ENCODE measurements around the gene CBLN4. TPM values are rescaled to one million over a fixed set of nuclear protein-coding genes. Genes with fewer than 3 reads are reported as not detected.

Gene CBLN4
- total RNA-seq = 1.9 TPM

DNA sequence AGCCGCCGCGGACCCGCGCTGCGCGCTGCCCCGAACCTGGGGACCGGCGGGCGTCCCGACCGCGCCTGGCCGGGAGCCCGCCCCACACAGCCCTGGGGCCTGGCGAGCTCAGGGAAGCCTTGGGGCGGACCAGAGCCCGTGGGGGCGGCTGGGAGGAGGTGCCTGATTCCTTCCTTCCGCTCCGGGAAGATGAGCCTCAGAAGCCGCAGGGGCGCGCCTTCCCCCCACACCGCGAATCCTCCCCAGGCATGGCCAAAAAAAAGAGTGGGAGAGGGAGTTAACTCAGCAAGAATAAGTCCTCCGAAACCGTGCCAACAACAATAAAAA is at the start of gene CBLN4:
TSS of gene CBLN4 (minus strand) at position 131 of the 327 bp plus-strand sequence. CDS start 1,348 bp downstream, outside the sequence.
- DNase-seq = peak; percentile 29

DNA sequence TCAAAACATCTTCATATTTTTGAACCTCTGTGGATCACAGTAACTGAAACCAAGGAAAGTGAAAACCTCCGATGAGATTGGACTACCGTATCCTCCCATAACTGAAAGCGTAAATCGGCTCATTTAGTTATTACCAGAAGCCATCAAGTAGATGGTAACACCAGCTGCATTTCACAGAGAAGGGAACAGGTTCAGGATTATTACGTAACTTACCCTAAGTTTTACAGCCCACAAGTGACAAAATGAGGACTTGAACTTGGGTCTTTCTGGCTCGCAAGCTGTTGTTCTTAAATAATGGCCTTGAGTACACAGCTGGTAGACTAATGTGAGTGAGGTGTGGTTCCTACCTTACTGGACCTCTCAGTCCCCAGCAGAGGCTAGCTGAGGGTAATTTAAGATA is 37.9 kb upstream of the CBLN4 start:
- DNase-seq = no peak

DNA sequence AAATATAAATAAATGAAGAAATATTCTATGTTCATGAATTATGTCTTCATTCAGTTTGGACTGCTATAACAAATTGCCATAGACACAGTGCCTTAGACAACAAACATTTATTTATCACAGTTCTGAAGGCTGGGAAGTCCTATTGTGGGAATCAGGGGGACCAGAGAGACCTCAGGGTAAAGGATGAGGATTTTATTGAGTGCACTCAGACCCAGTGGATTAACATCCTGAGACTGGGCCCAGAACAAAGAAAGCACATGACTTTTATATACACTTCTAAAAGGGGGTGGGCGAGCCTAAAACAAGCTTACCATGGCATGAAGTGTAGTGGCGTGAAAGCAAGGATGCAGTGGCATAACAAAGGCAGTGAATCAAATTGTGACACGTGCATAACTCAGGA is 26.9 kb upstream of the CBLN4 start:
- DNase-seq = no peak

DNA sequence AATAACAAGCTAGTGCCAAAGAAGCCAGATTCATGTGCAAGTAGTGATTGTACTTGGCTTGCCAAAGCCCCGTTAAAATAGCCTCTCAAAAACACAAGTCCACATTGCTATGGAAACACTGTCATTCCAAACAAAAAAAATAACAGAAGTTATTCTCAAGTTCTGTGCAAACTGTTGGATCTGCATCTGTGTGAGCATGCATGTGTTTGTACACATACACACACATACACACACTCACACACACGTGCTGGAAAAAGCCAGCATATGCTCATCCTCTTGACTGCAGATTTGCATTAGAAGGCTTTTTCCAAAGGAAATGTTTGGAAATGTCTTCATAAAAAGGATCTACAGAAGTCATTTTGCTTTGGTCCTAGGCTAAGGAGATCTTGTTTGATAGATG is 13.4 kb upstream of the CBLN4 start:
- DNase-seq = no peak

DNA sequence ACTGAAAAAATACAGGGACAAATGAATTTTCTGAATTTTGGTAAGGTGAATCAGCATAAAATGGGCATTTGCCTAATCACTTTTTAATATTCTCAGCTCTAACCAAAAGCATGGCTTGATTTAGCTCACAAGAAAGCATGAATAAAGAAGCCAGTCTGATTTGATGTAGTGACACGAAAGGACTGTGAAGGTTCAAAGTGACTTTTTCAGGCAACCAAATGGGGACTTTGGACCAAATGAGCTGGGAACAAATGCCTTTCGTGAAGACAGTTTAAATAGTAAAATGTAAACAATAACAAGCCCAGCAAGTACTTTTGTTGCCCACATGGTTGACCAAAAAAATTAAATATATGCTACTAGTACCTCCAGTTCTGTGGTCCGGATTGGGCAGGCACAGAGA is 12.9 kb upstream of the CBLN4 start:
- no peak for DNase-seq

DNA sequence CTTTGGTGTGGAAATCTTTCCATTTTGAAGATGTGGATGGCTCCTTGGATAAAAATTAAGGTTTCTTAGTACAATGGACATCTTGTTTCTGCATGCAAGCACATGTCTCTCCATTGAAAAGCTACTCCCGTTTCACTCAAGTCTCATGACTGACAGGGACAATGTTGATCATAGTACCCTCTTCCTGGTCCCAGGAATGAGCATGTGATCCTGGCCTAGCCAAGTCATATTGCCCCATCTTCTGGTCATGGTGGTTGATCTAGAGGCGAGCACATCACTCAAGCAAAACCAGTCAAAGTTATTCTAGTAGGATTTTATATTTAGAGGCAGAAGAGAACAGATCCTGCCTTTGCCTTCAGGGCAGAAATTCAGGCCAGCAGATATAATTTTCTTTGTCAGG is 12.2 kb upstream of the CBLN4 start:
- DNase-seq = no peak

DNA sequence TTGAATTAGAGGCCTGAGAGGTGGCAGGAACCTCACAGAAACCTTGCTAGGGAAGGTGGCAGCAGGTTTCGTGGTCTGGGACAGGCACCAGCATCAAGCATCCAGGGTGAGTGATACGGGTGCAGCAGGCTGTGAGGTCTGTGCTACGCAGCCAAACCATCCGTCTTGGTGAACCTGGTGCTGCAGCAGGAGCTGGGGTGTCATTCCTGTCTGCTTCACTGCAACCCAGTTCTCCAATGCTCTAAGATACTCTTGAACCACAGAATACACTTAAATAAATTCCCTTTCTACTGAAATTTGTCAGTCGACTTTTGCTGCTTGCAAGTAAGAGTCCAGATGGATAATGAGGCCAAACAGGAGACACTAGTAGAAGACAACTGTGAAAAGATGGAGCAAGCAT is 9.7 kb upstream of the CBLN4 start:
- DNase-seq = no peak

DNA sequence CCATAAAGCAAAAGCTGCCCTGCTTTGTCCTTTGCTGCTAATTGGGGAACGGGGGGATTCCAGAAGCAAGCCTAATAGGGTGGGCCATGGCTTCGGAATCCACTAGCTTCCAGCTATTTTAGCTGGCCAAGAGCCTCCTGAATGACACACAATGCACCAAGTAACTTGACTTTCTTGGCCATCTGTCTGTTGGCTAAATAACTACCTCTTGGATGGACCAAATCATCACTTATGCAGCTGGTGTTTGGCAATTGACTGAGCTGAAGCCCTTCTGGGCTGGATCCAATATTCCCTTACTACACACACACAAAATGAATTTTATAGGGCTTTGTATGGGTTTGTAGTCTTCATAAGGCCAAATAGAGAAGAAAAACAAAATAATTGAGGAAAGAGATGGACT is 8.8 kb upstream of the CBLN4 start:
- no peak for DNase-seq

DNA sequence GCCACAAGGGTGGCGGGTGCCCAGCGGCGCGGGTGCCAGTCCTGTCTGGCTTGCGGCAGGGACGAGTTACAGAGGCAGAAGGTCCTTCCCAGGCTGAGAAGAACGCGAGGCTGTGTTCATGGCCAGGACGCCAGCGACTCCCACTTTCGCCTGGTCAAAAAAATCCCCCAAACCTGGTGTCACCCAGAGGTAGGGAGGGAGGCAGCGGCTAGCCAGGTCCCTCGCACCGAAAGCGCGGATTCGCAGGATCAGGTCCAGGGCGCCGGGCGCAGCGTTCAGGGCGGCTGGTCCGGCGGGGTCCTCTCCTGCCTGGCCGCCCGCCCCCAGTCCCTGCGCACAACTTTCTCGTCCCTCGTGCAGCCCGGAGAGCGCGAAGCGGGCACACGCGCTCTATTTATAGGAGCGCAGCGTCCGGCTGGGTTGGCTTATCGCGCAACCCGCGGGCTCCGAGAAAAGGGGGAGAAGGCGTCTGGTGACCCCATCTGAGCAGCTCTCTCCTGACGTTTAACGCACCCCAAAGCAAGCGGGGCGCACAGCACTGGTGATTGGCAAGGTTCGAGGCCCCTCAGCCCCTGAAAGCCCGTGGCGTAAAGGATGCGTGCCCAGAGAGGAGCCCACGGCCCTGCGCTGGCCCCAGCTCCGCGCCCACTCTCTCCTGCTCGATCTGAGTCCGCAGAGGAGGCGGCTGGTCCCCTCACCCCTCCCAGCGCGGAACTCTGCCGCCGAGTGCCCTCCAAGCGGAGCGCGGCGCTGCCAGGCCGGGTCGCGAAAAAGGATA is 519 bp downstream of the CBLN4 start:
- DNase-seq = no peak

DNA sequence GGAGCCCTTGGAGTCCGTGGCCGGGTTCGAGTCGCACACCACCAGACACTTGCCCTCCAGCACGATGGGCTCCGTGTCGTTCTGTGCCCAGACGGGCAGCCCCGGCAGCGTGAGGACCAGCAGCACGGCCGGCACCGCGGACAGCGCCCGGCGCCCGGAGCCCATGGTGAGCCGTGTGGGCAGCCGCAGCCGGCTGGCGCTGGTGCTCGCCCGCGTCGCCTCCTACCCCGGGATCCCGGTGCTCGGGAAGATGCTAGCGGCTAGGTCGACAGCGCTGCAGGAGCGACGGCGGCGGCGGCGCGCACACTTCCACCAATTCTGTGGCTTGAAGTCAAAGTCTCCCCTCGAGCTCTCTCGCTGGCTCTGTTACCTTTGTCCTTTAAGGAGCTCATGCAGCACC is 1.3 kb downstream of the CBLN4 start:
- peak; percentile 15 for DNase-seq

DNA sequence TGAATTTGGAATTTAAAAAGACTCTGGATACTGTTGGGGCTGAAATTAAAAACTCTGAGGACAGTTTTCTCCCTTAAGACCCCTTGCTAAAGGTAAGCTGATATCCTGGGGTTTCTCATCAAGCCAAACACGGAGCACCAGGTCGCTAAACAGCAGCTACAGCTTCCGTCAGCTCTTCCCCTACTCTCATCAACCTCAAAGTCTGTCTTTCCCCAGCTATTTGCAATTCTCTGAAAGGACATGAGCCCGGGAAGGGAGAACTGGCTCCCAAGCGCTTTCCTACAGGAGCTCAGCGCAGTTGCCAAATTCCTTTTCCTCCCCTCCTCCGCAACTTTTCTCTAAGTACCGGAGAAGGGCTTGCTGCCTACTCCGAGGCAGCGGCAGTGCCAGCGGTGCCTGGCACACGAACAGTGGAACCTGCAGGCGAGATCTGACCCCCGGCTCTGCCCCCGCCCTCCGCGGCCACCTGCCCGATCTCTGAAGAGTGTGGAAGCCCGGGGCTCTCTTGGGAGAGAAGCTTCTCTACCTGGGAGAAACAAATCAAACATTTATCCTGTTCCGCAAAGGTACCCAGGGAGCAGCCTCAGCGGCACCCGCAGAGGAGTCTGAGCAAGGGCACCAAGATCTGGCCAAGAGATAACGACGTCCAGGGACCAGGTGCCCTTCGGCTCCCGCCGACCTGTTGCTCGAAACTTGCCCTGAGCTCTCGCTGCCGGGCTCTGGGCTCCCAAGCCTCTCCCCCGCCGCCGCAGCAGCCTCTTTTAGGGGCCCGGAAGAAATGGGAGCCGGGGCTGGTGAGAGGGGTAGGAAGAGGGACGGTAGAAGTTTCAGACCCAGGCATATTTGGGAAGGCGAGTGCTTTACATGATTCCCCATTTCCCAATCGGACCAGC is 2.2 kb downstream of the CBLN4 start:
- DNase-seq = no peak

DNA sequence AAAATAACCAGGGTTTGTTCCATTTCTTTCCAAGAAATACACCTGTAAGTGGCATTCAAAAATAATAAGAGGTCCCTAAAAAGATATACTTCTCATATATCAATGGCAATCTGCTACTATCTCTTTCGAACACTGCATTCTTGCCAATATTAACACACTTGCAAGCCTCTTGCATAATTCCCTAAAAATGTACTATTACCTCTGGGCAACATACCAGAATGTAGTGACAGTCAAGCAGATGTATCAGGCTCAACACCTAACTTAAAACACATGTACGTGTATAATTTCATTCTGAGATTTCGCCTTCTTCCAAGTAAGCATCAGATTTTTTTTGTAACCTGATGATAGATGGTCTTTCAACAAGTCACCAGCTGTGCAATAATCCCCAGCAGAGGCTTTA is 3.4 kb downstream of the CBLN4 start:
- DNase-seq = no peak

DNA sequence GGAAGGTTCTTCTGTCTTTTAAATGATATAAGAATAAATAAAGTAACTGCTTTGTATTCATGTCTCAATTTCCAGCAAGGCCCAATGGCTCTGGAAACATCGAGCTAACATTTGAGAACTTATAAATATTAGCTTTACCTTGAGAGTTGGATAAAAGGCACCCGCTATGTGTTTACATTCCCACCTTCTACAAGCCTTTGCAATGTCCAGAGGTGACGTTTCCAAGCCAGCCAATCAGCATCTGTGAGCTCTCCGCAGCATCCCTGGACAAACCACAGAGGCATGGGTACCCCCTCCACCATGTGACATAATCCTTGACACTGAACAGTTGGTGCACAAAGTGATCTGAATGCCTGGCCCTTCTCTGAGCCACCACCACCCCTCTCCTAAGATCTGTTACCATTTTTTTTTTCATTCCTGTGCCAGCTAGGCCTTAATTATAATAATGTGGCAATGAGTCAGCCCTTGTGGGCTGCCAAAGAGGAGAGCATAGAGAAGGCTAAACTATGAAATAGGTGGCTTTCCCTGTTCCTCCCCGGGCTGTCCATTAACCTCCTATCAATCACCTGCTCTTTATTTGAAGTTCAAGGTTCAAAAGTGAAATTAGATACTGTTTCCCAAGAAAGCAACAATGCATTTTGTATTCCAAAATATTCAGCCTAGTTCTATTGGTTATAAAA is 4.1 kb downstream of the CBLN4 start:
- DNase-seq = no peak

DNA sequence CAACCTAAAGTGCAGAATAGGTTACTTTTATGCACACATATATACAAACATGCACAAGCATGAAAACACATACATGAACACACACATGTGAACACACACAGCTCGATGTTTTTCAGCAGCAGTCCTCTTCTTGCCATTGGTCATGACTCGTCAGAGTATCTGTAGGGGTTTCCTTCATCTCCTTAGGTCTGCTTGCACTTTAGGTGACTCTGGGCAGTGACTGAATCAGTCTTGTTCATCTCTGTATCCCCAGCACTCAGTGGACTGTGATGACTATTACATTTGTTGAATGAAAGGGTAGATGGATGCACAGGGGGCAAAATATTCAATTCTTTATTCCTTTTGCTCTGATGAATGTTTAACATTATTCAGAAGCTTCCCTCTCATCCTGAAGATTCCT is 26.8 kb downstream of the CBLN4 start:
- no peak for DNase-seq

DNA sequence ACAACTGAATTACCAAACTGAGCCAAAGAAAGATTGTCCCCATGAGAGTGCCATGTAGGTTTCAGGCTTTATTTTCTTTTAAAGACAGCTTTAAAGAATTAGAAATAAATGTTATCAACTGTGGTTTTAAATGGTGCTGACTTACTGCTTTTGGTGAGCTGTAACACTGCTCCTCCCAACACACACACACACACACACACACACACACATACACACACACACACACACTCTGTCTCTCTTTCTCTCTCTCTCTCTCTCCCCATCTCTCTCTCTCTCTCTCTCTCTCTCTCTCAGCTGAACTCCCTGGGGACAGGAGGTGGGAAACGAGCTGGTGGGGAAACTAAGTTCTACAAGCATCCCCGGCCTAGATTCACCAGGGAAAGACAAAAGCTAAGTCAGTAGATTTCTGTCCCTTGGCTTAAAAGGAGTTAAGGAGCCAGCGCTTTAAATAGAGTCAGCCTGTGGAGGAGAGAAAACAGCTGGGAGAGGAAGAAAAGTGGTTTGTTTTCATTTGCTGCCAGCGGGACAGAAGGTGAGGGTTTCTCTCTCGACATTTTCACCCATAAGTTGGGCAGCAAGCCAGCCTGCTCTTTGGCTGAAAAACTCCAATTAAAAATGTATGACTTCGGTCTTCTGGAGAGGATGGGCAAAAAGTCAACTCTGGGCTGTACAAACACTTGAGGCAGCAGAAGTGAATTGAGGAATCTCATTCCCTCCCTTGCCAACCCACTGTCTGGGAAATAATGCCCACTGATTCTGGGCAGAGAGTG is 27.4 kb downstream of the CBLN4 start:
- no peak for DNase-seq

DNA sequence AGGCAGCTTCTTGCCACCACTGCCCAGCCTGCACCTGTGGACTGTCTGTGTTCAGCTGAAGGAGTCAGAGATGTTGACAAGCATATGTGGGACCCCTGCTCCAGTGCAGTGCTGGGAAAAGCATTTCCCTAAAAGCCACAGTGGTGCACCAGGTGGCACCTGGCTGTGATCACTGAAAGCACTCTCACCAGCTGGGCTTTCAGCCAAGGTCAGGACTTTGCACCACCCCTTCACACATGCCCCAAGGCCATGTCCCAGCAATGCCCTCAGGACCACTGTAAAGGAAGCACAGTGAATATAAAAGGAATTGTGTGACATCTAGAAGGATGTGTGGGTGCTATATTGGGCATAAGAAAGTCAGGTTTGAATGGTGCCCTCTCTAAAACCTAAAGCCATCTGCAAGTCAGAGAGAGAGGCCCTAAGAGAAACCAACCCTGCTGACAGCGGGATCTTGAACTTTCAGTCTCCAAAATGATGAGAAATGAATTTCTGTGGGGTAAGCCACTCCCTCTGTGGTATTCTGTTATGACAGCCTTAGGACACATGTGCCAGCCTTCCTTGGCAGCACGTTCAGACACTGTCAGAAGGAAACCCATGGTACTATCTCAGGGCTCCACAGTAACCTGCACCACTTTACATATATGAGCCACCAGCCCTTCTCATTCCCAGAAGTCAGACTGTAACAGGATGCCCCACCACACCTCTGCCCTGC is 30.7 kb downstream of the CBLN4 start:
- no peak for DNase-seq

DNA sequence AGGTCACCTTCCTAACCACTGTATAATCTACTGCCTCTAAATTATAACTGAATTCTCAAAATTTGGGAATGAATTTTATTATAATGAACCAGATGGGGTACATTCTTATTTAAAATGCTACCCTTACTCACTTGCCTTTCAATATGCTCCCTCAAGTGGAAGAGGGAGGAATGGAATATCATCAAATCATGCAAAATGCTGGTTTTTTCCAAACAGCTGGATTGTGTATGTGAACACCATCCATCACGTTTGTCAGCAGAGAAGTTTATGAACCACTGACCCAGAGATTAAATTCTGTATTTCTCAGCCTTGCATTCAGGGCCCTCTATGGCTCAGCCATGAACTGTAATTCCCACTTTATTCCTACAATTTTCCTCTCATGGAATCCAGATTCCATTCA is 40.5 kb downstream of the CBLN4 start:
- DNase-seq = no peak

DNA sequence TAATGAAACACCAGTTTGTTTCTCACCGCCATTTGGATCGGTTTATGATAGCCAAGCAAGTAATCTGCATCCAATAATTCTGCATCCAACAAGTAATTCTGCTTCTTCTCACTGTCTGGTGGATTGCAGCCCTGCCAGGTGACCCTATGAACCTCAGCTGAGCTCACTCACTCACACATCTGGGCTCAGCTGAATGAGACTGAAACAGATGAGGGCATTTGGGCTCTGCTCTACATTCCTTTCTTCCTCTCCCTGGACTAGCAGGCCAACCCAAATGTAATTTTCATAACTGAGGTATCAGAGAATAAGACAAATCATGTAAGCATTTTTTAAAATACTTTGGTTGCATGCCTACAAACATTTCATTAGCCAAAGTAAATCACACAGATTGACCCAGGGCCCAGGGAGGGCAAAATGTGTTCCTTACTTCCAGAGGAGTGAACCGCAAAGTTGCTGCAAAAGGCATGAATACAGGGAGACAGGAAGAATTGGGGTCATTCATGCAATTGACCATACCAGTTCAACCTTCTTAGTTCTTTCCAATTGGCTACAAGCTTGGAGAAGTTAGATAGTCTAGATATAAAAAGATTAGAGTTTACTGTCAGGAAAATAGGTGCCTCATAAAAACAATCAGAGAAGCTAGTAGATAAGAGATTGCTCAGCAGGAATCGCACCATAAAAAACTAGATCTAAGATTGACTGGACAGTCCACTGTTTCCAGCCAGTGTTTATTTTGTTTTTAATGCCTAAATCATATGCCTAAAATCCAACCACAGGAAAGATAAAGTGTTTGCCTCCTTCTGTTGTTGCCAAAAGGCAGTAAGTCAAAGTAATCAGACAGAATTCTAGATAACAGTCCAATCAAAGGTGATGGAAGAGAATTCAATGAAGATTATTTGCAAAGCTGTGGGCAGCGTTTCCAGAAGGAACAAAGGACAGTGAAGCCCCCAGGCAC is 43.7 kb downstream of the CBLN4 start:
- no peak for DNase-seq

DNA sequence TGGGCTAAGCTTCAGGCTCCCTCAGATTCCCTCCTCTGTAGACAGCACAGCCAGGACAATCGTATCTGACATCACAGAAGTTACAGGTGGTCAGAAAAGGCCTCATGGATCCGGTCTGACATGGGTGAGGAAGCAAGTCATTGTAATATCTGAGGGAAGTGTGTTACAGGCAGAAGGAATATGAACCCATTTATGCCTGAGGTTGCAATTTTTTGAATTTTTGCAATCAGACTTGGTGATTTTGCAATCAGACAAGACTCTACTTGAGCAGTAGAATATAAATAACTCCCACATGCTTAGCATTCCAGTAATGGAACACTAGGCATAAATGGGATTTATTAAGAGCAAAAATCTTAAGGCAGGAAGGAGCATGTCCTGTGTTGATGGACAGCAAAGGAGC is 52.1 kb downstream of the CBLN4 start:
- DNase-seq = no peak

DNA sequence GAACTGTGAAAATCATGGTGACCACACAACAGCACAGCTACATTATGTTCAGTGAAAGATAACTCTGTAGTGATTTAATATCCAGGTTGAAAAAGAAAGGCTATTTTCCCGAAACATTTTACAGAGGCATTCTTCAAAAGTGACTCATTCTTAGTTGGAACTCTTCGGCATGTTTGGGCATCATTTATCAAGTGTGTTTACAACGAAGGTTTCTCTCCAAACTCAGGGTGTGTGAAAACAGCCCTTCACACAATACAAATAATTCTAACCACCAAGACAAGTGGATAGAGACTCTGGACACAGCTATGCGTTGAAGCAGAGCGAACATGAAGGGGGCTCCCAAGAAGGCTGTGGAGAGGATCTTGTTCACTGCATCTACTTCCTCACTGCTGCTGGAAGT is 57.6 kb downstream of the CBLN4 start:
- no peak for DNase-seq

Measured in occipital lobe (tissue), 2 donors.